GM18870 (cell line): ENCODE measurements around the gene EDN3.

Experiments used
- ATAC-seq: cut with Tn5 transposase; IDR thresholded peaks from one replicate; pipeline ENCODE4 v1.9.1; 2021; ENCODE audit warnings: moderate library complexity; ENCODE audit not compliant: unreplicated experiment

The EDN3 gene

GRCh38 chr20:59307270-59307669 lies 6.9 kb downstream of the EDN3 start:
- ATAC-seq, result no peak

- no peak for ATAC-seq
Observed at GRCh38 chr20:59308493-59309201, 8.2 kb downstream of the EDN3 start.

DNA sequence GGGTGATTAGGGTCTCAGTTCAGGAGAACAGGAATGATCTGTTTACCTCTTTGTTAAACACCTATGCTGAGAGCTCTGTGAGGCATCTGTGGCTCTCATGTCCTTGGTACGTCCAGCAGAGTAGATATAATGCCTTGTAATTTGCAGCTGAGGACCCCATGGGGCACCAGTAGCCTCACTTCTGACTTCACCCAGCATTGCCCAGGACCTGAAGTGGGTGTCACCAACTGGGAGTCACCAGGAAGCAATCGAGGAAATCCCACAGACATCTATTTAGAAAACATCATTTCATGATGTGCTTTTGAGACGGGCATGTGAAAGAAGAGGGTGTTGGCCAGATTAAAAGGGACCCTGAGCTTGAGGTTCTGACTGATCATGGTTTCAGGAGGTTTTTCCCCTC lies 8.8 kb downstream of the EDN3 start:
- ATAC-seq, result no peak

- ATAC-seq, result no peak
Observed at GRCh38 chr20:59314997-59315396, 14.6 kb downstream of the EDN3 start.

GRCh38 chr20:59316911-59317731 lies 16.7 kb downstream of the EDN3 start:
- ATAC-seq, result no peak

GRCh38 chr20:59318201-59318790 lies 17.9 kb downstream of the EDN3 start:
- no peak for ATAC-seq

GRCh38 chr20:59318803-59319202 lies 18.4 kb downstream of the EDN3 start:
- no peak for ATAC-seq

- no peak for ATAC-seq
Observed at GRCh38 chr20:59320426-59320825, 20.0 kb downstream of the EDN3 start.

DNA sequence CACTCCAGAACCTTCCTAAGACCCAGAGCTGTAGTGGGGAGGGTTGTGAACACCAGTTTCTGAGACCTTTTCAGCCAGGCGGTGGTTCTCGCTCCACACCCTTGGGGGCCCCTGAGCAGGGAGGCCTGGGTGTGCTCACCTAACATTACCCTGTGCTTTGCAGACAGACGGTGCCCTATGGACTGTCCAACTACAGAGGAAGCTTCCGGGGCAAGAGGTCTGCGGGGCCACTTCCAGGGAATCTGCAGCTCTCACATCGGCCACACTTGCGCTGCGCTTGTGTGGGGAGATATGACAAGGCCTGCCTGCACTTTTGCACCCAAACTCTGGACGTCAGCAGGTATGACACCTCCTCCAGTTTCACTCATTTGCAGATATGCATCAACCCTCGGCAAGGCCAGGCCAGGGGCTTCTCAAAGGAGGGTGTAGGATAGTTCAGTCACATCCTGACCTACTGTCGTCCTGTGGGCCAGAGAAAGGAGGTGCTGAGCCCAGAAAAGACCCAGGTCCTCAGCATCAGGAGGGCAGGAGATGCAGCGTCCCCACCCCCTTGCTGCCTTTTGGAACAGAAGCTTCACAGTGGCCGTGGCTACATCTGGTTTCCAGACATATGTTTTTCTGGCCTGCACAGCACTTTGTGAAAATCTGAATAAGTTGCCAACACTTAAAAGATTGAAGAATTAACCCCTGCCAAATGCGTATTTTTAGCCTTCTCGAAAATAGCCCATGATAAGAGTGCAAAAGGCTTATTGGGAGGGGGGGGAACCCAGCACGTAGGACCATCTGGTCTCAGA lies 20.6 kb downstream of the EDN3 start:
- ATAC-seq, result no peak

- ATAC-seq, result no peak
Observed at GRCh38 chr20:59322081-59322480, 21.7 kb downstream of the EDN3 start.

- no peak for ATAC-seq
Observed at GRCh38 chr20:59322585-59323454, 22.4 kb downstream of the EDN3 start.

DNA sequence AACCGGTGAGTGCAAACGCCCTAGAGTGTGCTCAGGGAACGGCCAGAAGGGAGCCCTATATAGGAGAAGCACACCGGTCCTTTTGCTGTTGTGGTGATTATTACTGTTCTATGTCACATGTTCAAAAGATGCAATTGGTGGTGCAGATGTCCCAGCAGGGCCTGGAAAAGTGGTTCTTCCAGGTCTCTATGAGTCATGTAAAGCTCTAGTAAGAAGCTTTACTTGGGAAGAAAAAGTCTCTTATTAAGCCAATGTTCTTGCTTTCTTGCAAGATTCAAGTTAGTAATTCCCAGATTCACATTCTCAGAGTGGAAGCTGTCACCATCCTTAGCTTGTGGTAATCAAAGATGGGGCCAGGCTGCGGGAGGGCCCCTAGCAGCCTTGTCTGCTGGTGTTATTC lies 23.3 kb downstream of the EDN3 start:
- ATAC-seq, result no peak

GRCh38 chr20:59324521-59325141 lies 24.2 kb downstream of the EDN3 start:
- no peak for ATAC-seq

DNA sequence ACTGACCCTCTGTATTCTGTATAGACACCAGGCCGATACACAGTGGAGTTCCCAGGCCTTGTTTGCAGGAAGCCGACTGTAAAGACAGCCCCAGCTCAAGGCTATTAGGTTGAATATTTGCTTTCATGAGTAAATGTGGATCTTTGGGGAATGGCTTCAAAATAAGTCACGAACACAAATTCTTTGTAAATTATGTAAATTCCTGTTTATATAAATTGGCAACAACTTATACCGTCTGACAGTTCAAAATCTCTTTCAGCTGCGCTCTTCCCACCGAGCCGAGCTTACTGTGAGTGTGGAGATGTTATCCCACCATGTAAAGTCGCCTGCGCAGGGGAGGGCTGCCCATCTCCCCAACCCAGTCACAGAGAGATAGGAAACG lies 24.7 kb downstream of the EDN3 start:
- no peak for ATAC-seq

DNA sequence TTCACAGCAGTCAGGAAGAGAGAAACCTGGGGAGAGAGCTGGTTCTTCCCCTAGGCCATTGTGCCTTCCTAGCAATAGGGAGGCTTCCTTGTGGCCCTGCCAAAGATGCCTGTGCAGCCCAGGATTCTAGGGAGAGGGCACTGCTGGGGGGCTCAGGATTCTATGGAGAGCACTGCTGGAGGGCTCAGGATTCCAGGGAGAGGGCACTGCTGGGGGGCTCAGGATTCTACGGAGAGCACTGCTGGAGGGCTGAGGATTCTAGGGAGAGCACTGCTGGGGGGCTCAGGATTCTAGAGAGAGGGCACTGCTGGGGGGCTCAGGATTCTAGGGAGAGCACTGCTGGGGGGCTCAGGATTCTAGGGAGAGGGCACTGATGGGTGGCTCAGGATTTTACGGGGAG lies 25.8 kb downstream of the EDN3 start:
- no peak for ATAC-seq

DNA sequence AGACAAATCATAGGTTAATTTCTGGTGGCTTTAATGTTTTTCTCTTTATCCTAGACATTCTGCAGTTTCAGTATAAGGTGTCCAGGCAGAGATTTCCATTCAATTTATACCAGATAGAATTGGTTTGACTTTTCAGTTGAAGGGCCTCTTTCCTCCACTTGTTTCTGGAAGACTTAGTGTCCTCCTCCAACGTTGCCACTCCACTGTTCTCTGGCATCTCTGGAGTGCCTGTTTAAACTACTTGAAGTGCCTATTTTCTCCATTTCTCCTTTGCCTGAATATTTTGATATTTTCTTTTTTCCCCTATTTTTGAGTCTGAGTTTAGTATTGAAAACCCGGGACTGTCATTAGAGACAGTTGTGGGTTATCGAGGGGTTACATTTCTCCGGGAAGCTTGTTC lies 27.7 kb downstream of the EDN3 start:
- no peak for ATAC-seq

- ATAC-seq, result no peak
Observed at GRCh38 chr20:59331721-59332329, 31.4 kb downstream of the EDN3 start.

DNA sequence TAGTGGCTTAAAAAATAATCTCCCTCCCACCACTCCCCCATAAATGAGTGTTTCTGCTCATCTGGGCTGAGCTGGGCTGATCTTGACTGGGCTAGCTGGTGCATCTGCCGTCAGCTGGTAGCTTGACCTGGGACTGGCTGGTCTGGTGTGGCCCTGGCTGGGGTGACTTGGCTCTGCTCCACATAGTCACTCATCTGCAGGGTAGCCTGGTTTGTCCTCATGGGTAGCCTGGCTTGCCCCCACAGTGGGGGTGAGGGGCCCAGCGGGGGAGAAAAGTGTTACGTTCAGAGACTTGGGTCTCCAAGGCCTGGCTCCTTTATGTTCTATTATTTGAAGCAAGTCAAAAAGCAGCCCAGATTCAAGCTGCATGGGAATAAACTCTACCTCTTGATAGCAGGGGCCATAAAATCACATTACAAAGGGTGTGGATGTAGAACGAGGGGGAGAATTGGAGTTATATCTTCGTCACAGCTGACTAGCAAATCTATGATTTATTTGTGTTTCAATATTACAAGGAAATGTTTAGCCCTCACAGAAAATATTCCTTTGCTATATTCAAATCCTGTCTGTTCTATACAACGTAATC lies 32.9 kb downstream of the EDN3 start:
- ATAC-seq, result no peak

GRCh38 chr20:59333951-59334350 lies 33.5 kb downstream of the EDN3 start:
- ATAC-seq, result no peak
